ENCODE measurements around the gene MIX23. TPM values are rescaled to one million over a fixed set of nuclear protein-coding genes. Genes with fewer than 3 reads are reported as not detected.

Gene MIX23
- total and polyA plus RNA-seq, 2 experiments from 2014 or later, result 60.7 to 79.8 TPM

- Histone ChIP-seq H3K4me1 (ENCODE audit: low read depth) (no peaks in the 10 kb centered on the region), H3K27me3 (no peaks in the 10 kb centered on the region), H3K36me3 (no peaks in the 10 kb centered on the region), H3K9me3 (ENCODE audit: low read depth) (no peaks in the 10 kb centered on the region), H3K27ac (no peak overlapping the region), H3K4me3 (no peak overlapping the region)
- peak in 1 of 2 donors; percentile 27 for DNase-seq (ENCODE audit: low read depth in 1 of 2, low spot score in 1 of 2)
- TF ChIP-seq CTCF (IDR thresholded peaks at IDR 0.05; ENCODE audit: low read depth, low read length), result no peak
These were observed 32.1 kb downstream of the MIX23 start for GRCh38 chr3:122350814-122351418.

- H3K4me3 ChIP-seq, result no peak overlapping the region
- no peaks in the 10 kb centered on the region for H3K36me3 ChIP-seq
- no peak for DNase-seq (ENCODE audit: low read depth in 1 of 2, low spot score in 1 of 2)
- H3K27me3 ChIP-seq, result no peaks in the 10 kb centered on the region
- no peaks in the 10 kb centered on the region for H3K4me1 ChIP-seq (ENCODE audit: low read depth)
- no peaks in the 10 kb centered on the region for H3K9me3 ChIP-seq (ENCODE audit: low read depth)
- no peak for TF ChIP-seq CTCF (IDR thresholded peaks at IDR 0.05; ENCODE audit: low read depth, low read length)
- no peak overlapping the region for H3K27ac ChIP-seq
These were observed 33.9 kb downstream of the MIX23 start for GRCh38 chr3:122349171-122349570.

GRCh38 chr3:122343654-122344053, 39.4 kb downstream of the MIX23 start:
- no peak for TF ChIP-seq CTCF (IDR thresholded peaks at IDR 0.05; ENCODE audit: low read depth, low read length)
- no peaks in the 10 kb centered on the region for H3K27me3 ChIP-seq
- H3K9me3 ChIP-seq (ENCODE audit: low read depth), result no peaks in the 10 kb centered on the region
- H3K4me3 ChIP-seq, result no peak overlapping the region
- no peaks in the 10 kb centered on the region for H3K4me1 ChIP-seq (ENCODE audit: low read depth)
- no peak for DNase-seq (ENCODE audit: low read depth in 1 of 2, low spot score in 1 of 2)
- no peaks in the 10 kb centered on the region for H3K36me3 ChIP-seq
- H3K27ac ChIP-seq, result no peak overlapping the region

- DNase-seq (ENCODE audit: low read depth in 1 of 2, low spot score in 1 of 2), result no peak
- no peaks in the 10 kb centered on the region for H3K4me1 ChIP-seq (ENCODE audit: low read depth)
- no peak overlapping the region for H3K4me3 ChIP-seq
- H3K27me3 ChIP-seq, result no peaks in the 10 kb centered on the region
- H3K27ac ChIP-seq, result no peak overlapping the region
- no peaks in the 10 kb centered on the region for H3K9me3 ChIP-seq (ENCODE audit: low read depth)
- no peaks in the 10 kb centered on the region for H3K36me3 ChIP-seq
- TF ChIP-seq CTCF (IDR thresholded peaks at IDR 0.05; ENCODE audit: low read depth, low read length), result no peak
These were observed 40.2 kb downstream of the MIX23 start for GRCh38 chr3:122342803-122343202.

GRCh38 chr3:122332551-122332950, 50.5 kb downstream of the MIX23 start:
- no peak overlapping the region for H3K27ac ChIP-seq

More at GRCh38 chr3:122332551-122332950, 50.5 kb downstream of the MIX23 start:
- Histone ChIP-seq H3K4me3 (no peak overlapping the region), H3K27me3 (no peaks in the 10 kb centered on the region), H3K36me3 (no peaks in the 10 kb centered on the region), H3K4me1 (ENCODE audit: low read depth) (no peaks in the 10 kb centered on the region), H3K9me3 (ENCODE audit: low read depth) (no peaks in the 10 kb centered on the region)
- no peak for DNase-seq (ENCODE audit: low read depth in 1 of 2, low spot score in 1 of 2)
- no peak for TF ChIP-seq CTCF (IDR thresholded peaks at IDR 0.05; ENCODE audit: low read depth, low read length)
